Measurements from ENCODE around the gene CCDC167.

- TF ChIP-seq, protein P1, sequence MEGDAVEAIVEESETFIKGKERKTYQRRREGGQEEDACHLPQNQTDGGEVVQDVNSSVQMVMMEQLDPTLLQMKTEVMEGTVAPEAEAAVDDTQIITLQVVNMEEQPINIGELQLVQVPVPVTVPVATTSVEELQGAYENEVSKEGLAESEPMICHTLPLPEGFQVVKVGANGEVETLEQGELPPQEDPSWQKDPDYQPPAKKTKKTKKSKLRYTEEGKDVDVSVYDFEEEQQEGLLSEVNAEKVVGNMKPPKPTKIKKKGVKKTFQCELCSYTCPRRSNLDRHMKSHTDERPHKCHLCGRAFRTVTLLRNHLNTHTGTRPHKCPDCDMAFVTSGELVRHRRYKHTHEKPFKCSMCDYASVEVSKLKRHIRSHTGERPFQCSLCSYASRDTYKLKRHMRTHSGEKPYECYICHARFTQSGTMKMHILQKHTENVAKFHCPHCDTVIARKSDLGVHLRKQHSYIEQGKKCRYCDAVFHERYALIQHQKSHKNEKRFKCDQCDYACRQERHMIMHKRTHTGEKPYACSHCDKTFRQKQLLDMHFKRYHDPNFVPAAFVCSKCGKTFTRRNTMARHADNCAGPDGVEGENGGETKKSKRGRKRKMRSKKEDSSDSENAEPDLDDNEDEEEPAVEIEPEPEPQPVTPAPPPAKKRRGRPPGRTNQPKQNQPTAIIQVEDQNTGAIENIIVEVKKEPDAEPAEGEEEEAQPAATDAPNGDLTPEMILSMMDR (conservative IDR thresholded peaks at IDR 0.05 in 1 of 2, IDR thresholded peaks at IDR 0.05 in 1 of 2; ENCODE audit: low read depth in 1 of 2, low read length in 2 of 2) = no peak
- no peak for TF ChIP-seq EZH2 (IDR thresholded peaks at IDR 0.05; ENCODE audit: low read length, missing control alignments)
Measured at GRCh38 chr6:37504024-37504423, 4.3 kb upstream of the CCDC167 start.

All from fibroblast of lung (primary cell).